GM23338 (cell line): ENCODE data around the gene ETV5. TPM values are rescaled to one million over a fixed set of nuclear protein-coding genes. Genes with fewer than 3 reads are reported as not detected.

Source experiments
- ATAC-seq: fragments of 200-7000 bp; cut with Tn5 transposase; 3 replicates; pipeline ENCODE4 v1.9.1; 2020
- DNase-seq: peaks from one replicate; pipeline ENCODE4 v3.0.0-alpha.2; 2015; ENCODE audit warnings: low spot score
- H2AFZ ChIP-seq: fragments of 200-600 bp; sonication (generic); 2 replicates; pipeline ENCODE4 v1.8.0; 2016; ENCODE audit warnings: antibody characterized with exemption, mild to moderate bottlenecking, moderate library complexity
- H3F3A ChIP-seq: fragments of 200-600 bp; sonication (generic); replicated peaks from 2 replicates; pipeline ENCODE4 v1.8.0; 2017; ENCODE audit warnings: antibody characterized with exemption, mixed run types, low read depth
- H3K27ac ChIP-seq: fragments of 200-600 bp; sonication (generic); 2 replicates; pipeline ENCODE4 v1.6.1; 2016; ENCODE audit warnings: low read depth
- H3K27me3 ChIP-seq: fragments of 200-600 bp; sonication (generic); 2 replicates; pipeline ENCODE4 v1.8.0; 2016; ENCODE audit warnings: mild to moderate bottlenecking, mixed run types, moderate library complexity; ENCODE audit not compliant: insufficient read depth
- H3K36me3 ChIP-seq: fragments of 200-600 bp; sonication (generic); 2 replicates; pipeline ENCODE4 v1.8.0; 2016; ENCODE audit warnings: mild to moderate bottlenecking; ENCODE audit not compliant: insufficient read depth
- H3K4me1 ChIP-seq: fragments of 200-600 bp; sonication (generic); 2 replicates; pipeline ENCODE4 v1.8.0; 2016; ENCODE audit warnings: mild to moderate bottlenecking, moderate library complexity; ENCODE audit not compliant: insufficient read depth
- H3K4me2 ChIP-seq: fragments of 200-600 bp; sonication (generic); 2 replicates; pipeline ENCODE4 v1.7.1; 2017; ENCODE audit warnings: mixed run types
- H3K4me3 ChIP-seq: fragments of 200-600 bp; sonication (generic); 2 replicates; pipeline ENCODE4 v1.6.1; 2016; ENCODE audit warnings: mixed run types
- H3K79me2 ChIP-seq: fragments of 200-600 bp; sonication (generic); replicated peaks from 2 replicates; pipeline ENCODE4 v1.8.0; 2017; ENCODE audit warnings: mild to moderate bottlenecking; ENCODE audit not compliant: insufficient read depth
- H3K9me2 ChIP-seq: fragments of 200-600 bp; sonication (generic); 2 replicates; pipeline ENCODE4 v1.8.0; 2017; ENCODE audit not compliant: insufficient read depth
- H4K20me1 ChIP-seq: fragments of 200-600 bp; sonication (generic); replicated peaks from 2 replicates; pipeline ENCODE4 v1.8.0; 2017; ENCODE audit warnings: mild to moderate bottlenecking; ENCODE audit not compliant: insufficient read depth
- H3K27ac Mint-ChIP-seq: 2 replicates; pipeline ENCODE4 v1.8.0; 2020; ENCODE audit warnings: inconsistent platforms, mild to moderate bottlenecking, moderate library complexity, mixed read lengths
- H3K27me3 Mint-ChIP-seq: 3 replicates; pipeline ENCODE4 v1.8.0; 2022; ENCODE audit warnings: low read depth, mild to moderate bottlenecking, moderate library complexity, mixed read lengths, inconsistent platforms; ENCODE audit not compliant: insufficient read depth, poor library complexity
- H3K36me3 Mint-ChIP-seq: 3 replicates; pipeline ENCODE4 v1.8.0; 2021; ENCODE audit warnings: low read depth, mild to moderate bottlenecking, inconsistent platforms, moderate library complexity, mixed read lengths
- H3K4me1 Mint-ChIP-seq: 3 replicates; pipeline ENCODE4 v1.8.0; 2020; ENCODE audit warnings: mild to moderate bottlenecking, inconsistent platforms, mixed read lengths
- H3K4me3 Mint-ChIP-seq: 3 replicates; pipeline ENCODE4 v1.8.0; 2021; ENCODE audit warnings: moderate library complexity, mild to moderate bottlenecking, inconsistent platforms, mixed read lengths
- H3K9me3 Mint-ChIP-seq: 3 replicates; pipeline ENCODE4 v1.8.0; 2020; ENCODE audit warnings: moderate library complexity, mild to moderate bottlenecking, inconsistent platforms, mixed read lengths
- CREB1 ChIP-seq: fragments of 250-450 bp; sonication (Bioruptor Pico); IDR thresholded peaks from 2 replicates; pipeline ENCODE4 v1.5.0; 2020; ENCODE audit warnings: low read depth, mild to moderate bottlenecking, moderate library complexity
- CTCF ChIP-seq, 2 experiments: fragments of 200-600 bp in 1 of 2; sonication (generic) in 1 of 2; conservative IDR thresholded peaks; 2 replicates each; pipeline versions ENCODE4 v1.5.1 to v1.6.1; 2016 to 2017; ENCODE audit warnings: antibody characterized with exemption in 2 of 2, low read depth in 2 of 2, mild to moderate bottlenecking in 2 of 2, moderate library complexity in 1 of 2
- EZH2 ChIP-seq: fragments of 200-600 bp; sonication (generic); IDR thresholded peaks from one replicate; pipeline ENCODE4 v1.8.0; 2017; ENCODE audit warnings: antibody characterized with exemption, mild to moderate bottlenecking, low read depth; ENCODE audit not compliant: unreplicated experiment
- EZH2phosphoT487 ChIP-seq: fragments of 200-600 bp; sonication (generic); IDR thresholded peaks from one replicate; pipeline ENCODE4 v1.8.1; 2018; ENCODE audit warnings: antibody characterized with exemption; ENCODE audit not compliant: unreplicated experiment
- JUNB ChIP-seq: IDR thresholded peaks from one replicate; pipeline ENCODE4 v1.6.1; 2016; ENCODE audit warnings: antibody characterized with exemption; ENCODE audit not compliant: unreplicated experiment
- NANOG ChIP-seq: IDR thresholded peaks from 2 replicates; pipeline ENCODE4 v1.6.1; 2016; ENCODE audit warnings: antibody characterized with exemption, borderline replicate concordance
- POLR2AphosphoS5 ChIP-seq: IDR thresholded peaks from 2 replicates; pipeline ENCODE4 v1.6.1; 2016; ENCODE audit warnings: antibody characterized with exemption, low read depth
- REST ChIP-seq: IDR thresholded peaks from one replicate; pipeline ENCODE4 v1.6.1; 2018; ENCODE audit warnings: antibody characterized with exemption; ENCODE audit not compliant: unreplicated experiment
- STAT1 ChIP-seq: IDR thresholded peaks from one replicate; pipeline ENCODE4 v1.6.1; 2016; ENCODE audit warnings: antibody characterized with exemption; ENCODE audit not compliant: unreplicated experiment
- ZNF114 ChIP-seq: fragments of 250-450 bp; sonication (Bioruptor Pico); IDR thresholded peaks from 2 replicates; pipeline ENCODE4 v1.5.0; 2020; ENCODE audit warnings: mild to moderate bottlenecking, moderate library complexity
- ZNF331 ChIP-seq: fragments of 250-450 bp; sonication (Bioruptor Pico); IDR thresholded peaks from 2 replicates; pipeline ENCODE4 v1.5.0; 2020; ENCODE audit warnings: low read depth, mild to moderate bottlenecking, moderate library complexity
- polyA plus RNA-seq: library from polyadenylated mRNA; unstranded; fragments of >200 nt; fragmentation: Nextera tagmentation; extraction: Ambion mirVana; gene quantifications from 2 replicates; pipeline ENCODE4 v1.2.1, GENCODE V29; 2016
- total RNA-seq: library from RNA; depleted of rRNA; stranded (reverse); fragments of >200 nt; shearing (Covaris generic); gene quantifications from 2 replicates; pipeline ENCODE4 v1.2.3, GENCODE V29; 2014
- TF ChIP-seq, protein P1 (sequence below): IDR thresholded peaks from 2 replicates; pipeline ENCODE4 v1.6.1; 2016; ENCODE audit warnings: antibody characterized with exemption

Gene ETV5
- total and polyA plus RNA-seq, 2 experiments from 2014 or later: 33.5 to 57.1 TPM

DNA sequence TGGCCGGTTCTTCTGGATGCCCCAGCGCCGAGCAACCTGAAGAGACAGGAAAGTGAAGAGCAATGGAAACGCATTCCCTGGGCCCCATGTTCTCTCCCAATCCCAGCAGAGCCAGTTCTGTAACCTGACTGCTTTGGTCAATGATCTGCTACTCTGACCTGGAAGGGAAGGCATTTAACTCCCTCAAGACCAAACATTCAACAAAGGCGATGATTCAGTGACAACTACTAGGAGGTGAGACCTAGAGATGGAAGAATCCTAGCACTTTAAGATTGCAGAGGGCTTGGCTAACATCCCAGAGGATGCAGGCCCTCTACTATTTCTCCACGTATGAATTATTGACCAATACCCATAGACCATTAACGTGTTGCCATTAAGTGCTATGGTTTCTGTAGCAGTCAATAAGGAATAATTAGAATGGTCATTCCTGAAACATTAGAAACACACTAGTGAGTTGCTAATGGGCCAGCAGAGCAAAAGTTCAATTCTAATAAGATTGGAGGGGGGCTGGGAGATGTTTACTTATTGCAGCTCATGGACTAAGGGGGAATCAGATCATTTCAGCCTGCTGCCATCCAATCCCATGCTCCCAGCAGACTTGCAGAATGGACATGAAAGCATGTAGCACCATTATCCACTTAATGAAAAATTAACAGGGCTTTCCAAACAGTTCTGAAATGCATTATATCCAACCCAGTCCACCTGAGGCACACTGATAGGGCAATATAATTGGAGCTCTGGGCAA is 56.6 kb downstream of the ETV5 start:
- H3K4me1 ChIP-seq: peaks cover 4% of the 10 kb centered on the region; the same call in 1 of the 2 replicates
- no peaks in the 10 kb centered on the region for H3K27me3 ChIP-seq
- no peak overlapping the region for H3K27ac ChIP-seq
- no peaks in the 10 kb centered on the region for H3K27me3 Mint-ChIP-seq
- H3K4me3 ChIP-seq: no peak overlapping the region
- DNase-seq: no peak
- no peaks in the 10 kb centered on the region for H3K9me2 ChIP-seq
- no peaks in the 10 kb centered on the region for H3F3A ChIP-seq
- H3K36me3 Mint-ChIP-seq: peaks cover 71% of the 10 kb centered on the region
- no peak overlapping the region for H2AFZ ChIP-seq
- no peak overlapping the region for H3K27ac Mint-ChIP-seq
- peaks cover 7% of the 10 kb centered on the region for H3K4me1 Mint-ChIP-seq
- H4K20me1 ChIP-seq: no peaks in the 10 kb centered on the region; the same call in 1 of the 2 replicates
- H3K9me3 Mint-ChIP-seq: no peaks in the 10 kb centered on the region
- TF ChIP-seq EZH2phosphoT487 (no peak), POLR2AphosphoS5 (no peak), NANOG (no peak), ZNF331 (CRISPR knock-in tag) (no peak), CTCF (conservative IDR thresholded peaks at IDR 0.05; ENCODE audit: low read depth in 2 of 2) (no peak), REST (no peak), JUNB (no peak), ZNF114 (CRISPR knock-in tag) (no peak), EZH2 (no peak), CREB1 (no peak), STAT1 (no peak)
- TF ChIP-seq, protein P1, sequence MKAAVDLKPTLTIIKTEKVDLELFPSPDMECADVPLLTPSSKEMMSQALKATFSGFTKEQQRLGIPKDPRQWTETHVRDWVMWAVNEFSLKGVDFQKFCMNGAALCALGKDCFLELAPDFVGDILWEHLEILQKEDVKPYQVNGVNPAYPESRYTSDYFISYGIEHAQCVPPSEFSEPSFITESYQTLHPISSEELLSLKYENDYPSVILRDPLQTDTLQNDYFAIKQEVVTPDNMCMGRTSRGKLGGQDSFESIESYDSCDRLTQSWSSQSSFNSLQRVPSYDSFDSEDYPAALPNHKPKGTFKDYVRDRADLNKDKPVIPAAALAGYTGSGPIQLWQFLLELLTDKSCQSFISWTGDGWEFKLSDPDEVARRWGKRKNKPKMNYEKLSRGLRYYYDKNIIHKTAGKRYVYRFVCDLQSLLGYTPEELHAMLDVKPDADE: no peak
- no peaks in the 10 kb centered on the region for H3K79me2 ChIP-seq
- no peak overlapping the region for H3K4me2 ChIP-seq
- no peak overlapping the region for H3K4me3 Mint-ChIP-seq
- H3K36me3 ChIP-seq: peaks cover 50% of the 10 kb centered on the region
- ATAC-seq: no peak
